Neural cell (in vitro differentiated cells): ENCODE measurements around the gene NUP50.

Experiments used
- CTCF ChIP-seq: fragments of 450-650 bp; IDR thresholded peaks from 2 replicates; pipeline ENCODE4 v1.5.1; 2014; ENCODE audit warnings: antibody characterized with exemption, mild to moderate bottlenecking, moderate library complexity; ENCODE audit not compliant: poor library complexity, severe bottlenecking
- EP300 ChIP-seq: fragments of 450-650 bp; conservative IDR thresholded peaks from 2 replicates; pipeline ENCODE4 v1.6.1; 2014; ENCODE audit warnings: antibody characterized with exemption, mild to moderate bottlenecking, moderate library complexity; ENCODE audit not compliant: poor library complexity, severe bottlenecking
- POLR2AphosphoS5 ChIP-seq: IDR thresholded peaks from 2 replicates; pipeline ENCODE4 v1.6.1; 2012
- REST ChIP-seq: IDR thresholded peaks from 2 replicates; pipeline ENCODE4 v1.6.1; 2012; ENCODE audit warnings: borderline replicate concordance
- TAF1 ChIP-seq: IDR thresholded peaks from 2 replicates; pipeline ENCODE4 v1.6.1; 2012; ENCODE audit warnings: low read depth

- TF ChIP-seq CTCF, result no peak
- no peak for TF ChIP-seq REST
- TF ChIP-seq EP300, result no peak
- no peak for TF ChIP-seq TAF1
- no peak for TF ChIP-seq POLR2AphosphoS5
Measured at GRCh38 chr22:45166932-45167331, 3.2 kb downstream of the NUP50 start.
